Measurements from ENCODE around the gene CD70.
"Not testable (repeated sequence)": the region's sequence is repeated elsewhere in the genome, so short reads cannot be mapped to it uniquely, and the experiment has no call there.

The CD70 gene

GRCh38 chr19:6598254-6598892 lies 7.4 kb upstream of the CD70 start:
- not testable (repeated sequence) for H3K4me3 ChIP-seq (ENCODE audit: low read depth, low read length)

- not testable (repeated sequence) for H3K4me3 ChIP-seq (ENCODE audit: low read depth, low read length)
Observed at GRCh38 chr19:6597471-6598253, 6.7 kb upstream of the CD70 start.

- H3K4me3 ChIP-seq (ENCODE audit: low read depth, low read length), result no peak overlapping the region
Observed at GRCh38 chr19:6596621-6597020, 5.7 kb upstream of the CD70 start.

- H3K4me3 ChIP-seq (ENCODE audit: low read depth, low read length), result no peak overlapping the region
Observed at GRCh38 chr19:6593651-6594416, 2.9 kb upstream of the CD70 start.

- peak overlapping the region; percentile 33 for H3K4me3 ChIP-seq (ENCODE audit: low read depth, low read length)
Observed at GRCh38 chr19:6590258-6590826, 608 bp downstream of the CD70 start.

- H3K4me3 ChIP-seq (ENCODE audit: low read depth, low read length), result peak overlapping the region; percentile 13
Observed at GRCh38 chr19:6589711-6590257, 1.2 kb downstream of the CD70 start.

- H3K4me3 ChIP-seq (ENCODE audit: low read depth, low read length), result peak overlapping the region; percentile 1
Observed at GRCh38 chr19:6588508-6589345, 2.2 kb downstream of the CD70 start.

GRCh38 chr19:6587998-6588507 lies 2.9 kb downstream of the CD70 start:
- H3K4me3 ChIP-seq (ENCODE audit: low read depth, low read length), result no peak overlapping the region

GRCh38 chr19:6587093-6587820 lies 3.7 kb downstream of the CD70 start:
- H3K4me3 ChIP-seq (ENCODE audit: low read depth, low read length), result peak overlapping the region; percentile 65

GRCh38 chr19:6586726-6587092 lies 4.2 kb downstream of the CD70 start:
- H3K4me3 ChIP-seq (ENCODE audit: low read depth, low read length), result peak overlapping the region; percentile 65

- H3K4me3 ChIP-seq (ENCODE audit: low read depth, low read length), result no peak overlapping the region
Observed at GRCh38 chr19:6586056-6586455, 4.9 kb downstream of the CD70 start.

GRCh38 chr19:6582515-6583484 lies 8.2 kb downstream of the CD70 start:
- H3K4me3 ChIP-seq (ENCODE audit: low read depth, low read length), result not testable (repeated sequence)

- H3K4me3 ChIP-seq (ENCODE audit: low read depth, low read length), result no peak overlapping the region
Observed at GRCh38 chr19:6580313-6580712, 10.6 kb downstream of the CD70 start.

GRCh38 chr19:6579450-6580178 lies 11.3 kb downstream of the CD70 start:
- H3K4me3 ChIP-seq (ENCODE audit: low read depth, low read length), result no peak overlapping the region

- H3K4me3 ChIP-seq (ENCODE audit: low read depth, low read length), result no peak overlapping the region
Observed at GRCh38 chr19:6577476-6578125, 13.3 kb downstream of the CD70 start.

GRCh38 chr19:6576869-6577475 lies 14.0 kb downstream of the CD70 start:
- no peak overlapping the region for H3K4me3 ChIP-seq (ENCODE audit: low read depth, low read length)

- no peak overlapping the region for H3K4me3 ChIP-seq (ENCODE audit: low read depth, low read length)
Observed at GRCh38 chr19:6573350-6573749, 17.6 kb downstream of the CD70 start.
